AG08395 (cell line): ENCODE data around the gene GRID2.
A peak's percentile ranks its signal among the peaks of the same experiment; 100 is the strongest.

Experiments used
- DNase-seq: peaks from one replicate; pipeline ENCODE4 v3.0.0; 2012; ENCODE audit warnings: mixed read lengths, low spot score

Gene GRID2

DNA sequence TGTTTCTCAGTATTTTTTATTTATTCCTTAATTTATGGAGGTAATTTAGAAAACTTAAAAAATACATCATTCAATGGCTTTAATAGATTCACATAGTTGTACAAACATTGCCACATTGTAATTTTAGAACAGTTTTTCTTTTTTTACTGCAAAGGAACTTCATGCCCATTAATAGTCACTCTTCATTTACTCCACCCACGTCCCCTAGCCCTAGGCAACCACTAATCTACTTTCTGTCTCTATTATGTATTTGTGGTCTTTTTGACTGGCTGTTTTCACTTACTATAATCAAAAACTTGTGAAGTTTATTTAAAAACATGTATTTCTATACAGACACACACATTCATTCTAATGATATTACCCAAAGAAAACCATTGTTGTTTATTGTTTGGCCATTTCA lies 664.8 kb downstream of the GRID2 start:
- no peak for DNase-seq

DNA sequence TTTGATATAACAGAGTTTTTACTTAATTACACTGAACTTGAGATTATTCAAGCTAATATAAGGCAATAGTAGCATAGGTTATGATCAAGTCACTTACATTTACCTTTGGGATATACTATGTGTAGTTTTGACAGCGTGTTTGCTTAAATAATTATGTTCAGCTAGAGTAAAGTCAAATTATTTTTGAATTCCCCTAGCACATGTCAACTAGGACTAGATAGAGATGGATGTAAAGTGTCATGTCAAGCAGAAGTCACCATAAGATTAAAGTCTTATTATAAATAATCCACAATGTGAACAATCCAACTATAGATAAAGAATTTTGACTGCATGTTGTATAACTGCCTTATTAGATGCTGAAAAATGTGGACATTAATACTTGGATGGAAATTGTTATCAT lies 665.2 kb downstream of the GRID2 start:
- DNase-seq = no peak

DNA sequence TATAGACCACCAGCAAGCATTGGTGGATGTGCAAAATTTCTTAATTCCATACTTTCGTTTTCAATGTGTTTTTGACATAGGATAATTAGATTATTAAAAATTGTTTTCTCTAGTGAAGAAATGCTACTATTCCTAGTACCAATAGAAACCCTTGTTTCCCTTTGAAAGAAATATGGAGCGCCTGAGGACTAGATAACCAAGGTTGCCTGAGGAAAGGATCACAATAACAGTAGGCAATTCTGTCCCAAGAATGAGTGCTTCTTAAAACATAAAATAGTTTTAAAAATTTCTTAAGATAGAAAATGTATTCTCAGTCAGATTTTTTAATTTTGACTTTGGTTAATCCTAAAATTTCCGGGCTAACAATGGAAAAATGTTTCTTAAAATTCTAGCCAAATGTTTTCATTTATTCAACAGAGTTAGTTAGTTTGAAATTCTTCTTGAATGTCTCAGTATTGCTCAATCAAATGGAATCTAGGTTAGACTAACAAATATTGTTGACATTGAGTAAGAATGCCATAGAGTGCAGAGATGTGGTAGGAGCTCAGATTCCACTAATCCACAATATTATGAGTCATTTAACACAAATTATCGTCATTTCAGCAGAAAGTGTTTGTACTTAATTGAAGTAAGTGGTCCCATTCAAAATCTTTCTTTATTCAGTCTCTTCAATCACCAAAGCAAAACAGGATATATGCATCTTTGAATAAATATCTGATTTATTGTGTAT lies 666.0 kb downstream of the GRID2 start:
- peak; percentile 76 for DNase-seq

DNA sequence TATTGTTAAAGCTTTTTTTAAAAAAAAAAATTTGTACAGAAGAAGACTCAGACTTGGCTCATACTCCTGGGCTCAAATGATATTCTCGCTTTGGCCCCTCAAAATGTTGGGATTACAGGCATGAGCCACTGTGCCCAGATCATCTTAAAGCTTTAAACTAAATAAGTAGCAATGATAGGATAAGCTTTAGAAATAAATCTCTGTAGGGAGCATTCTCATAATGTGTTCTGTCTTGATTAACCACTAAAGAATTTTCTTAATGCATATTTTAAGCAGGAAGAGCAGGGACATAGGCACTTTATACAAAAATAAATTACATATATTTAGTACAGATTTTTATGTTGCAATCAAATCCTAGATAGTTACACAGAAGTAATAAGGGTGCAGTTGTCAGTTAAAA lies 667.2 kb downstream of the GRID2 start:
- DNase-seq = no peak

DNA sequence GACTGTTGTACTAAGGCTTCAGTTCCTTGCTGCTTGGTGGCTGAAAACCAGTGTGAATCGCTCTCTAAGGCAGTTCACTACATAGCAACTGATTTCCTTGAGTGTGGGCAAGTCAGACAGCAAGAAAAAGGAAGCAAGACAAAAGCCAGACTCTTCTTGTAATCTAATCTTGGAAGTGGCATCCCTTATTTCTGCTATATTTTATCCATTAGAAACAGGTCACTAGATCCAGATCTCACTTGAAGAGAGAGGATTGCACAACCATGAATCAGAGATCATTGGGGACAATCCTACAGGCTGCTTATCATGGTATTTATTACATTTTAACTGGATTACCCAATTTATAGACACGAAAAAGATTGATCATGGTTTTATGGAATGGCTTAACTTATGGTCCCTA lies 684.5 kb downstream of the GRID2 start:
- DNase-seq = no peak

DNA sequence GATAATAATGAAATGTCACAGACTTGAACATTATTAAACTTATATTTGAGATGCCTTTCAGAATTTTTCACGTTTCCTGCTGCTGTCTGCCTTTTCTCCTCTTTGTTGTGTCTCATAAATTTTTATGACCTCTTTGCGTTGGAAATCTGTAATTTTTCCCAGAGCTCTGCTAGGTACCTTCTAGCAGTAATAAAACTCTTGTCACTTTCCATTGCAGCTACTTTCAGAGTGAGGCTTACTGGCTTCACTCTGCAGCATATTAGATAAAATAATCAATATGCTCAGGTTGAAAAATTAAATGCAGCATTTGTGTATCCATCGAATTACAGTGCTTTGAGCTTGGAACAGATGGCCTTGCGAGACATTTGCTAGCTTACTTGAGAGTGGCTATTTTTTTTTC lies 689.0 kb downstream of the GRID2 start:
- no peak for DNase-seq

DNA sequence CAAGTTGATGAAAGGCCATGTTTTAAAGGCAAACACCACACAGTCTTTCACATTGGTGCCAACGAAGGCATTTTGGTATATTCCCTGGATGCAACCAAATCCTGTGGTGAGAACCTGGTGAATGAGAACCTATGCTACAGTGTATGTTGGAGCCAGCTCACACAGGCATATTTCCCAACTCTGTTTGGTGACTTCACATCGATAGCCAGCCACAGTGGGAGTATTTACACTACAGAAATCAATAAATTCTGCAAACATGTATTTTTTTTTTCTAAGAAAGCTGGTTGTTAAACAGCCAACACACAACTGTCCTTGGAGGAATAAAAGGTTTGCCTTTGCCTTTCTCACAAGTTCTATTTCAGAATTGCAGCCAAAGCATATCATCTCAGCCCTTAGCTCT lies 691.0 kb downstream of the GRID2 start:
- no peak for DNase-seq

DNA sequence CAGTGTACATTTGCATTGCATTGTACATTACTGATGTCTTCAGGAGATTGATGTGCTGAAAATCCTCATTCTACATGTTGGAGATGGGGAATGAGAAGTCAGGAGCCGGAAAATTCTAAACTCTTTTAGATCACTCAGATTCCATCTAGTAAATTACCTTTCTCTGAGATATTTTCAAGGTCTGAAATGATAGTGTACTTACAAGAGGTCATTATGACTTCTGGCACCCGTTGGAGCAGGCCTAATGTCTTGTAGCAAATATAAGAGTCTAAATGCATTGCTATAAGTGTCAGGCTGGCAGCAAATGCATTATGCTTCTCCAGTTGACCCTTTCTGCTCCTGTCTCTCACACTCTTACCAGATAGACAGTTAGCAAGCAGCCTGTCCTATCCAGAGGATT lies 692.8 kb downstream of the GRID2 start:
- no peak for DNase-seq

DNA sequence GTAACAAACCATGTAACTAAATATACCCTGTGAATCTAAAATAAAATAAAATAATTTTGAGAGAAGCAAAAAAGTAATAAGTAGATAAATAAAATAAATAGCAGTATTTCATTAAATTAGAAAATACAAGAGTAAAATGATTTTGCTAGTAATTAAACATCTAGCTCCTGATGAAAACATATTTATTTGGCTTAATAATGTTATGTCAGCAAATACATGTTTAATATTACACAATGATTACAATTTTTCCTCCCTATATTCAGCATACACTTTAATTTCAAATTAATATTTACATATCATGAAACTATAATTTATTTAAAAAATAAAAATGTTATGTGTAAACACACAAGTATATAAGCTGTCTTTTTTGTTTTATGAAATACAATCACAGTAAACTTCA lies 697.1 kb downstream of the GRID2 start:
- no peak for DNase-seq

DNA sequence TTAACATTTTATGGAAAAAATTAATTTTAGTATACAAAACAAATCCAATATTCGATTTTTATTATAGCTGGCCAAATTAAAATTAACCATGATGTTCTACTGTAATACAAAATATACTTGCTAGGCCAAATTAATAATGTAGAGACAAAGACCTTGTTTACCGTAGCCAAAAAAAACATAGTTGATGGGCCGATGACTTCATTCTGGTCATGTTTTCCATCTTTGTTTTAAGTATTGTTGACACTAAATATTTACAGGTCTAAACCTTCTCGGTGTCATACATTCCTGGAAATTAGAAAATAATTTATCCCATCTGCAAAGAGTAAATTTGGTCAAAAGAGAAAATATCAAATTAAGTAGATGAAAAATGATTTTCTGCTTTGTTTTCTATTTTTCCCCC lies 698.5 kb downstream of the GRID2 start:
- no peak for DNase-seq

DNA sequence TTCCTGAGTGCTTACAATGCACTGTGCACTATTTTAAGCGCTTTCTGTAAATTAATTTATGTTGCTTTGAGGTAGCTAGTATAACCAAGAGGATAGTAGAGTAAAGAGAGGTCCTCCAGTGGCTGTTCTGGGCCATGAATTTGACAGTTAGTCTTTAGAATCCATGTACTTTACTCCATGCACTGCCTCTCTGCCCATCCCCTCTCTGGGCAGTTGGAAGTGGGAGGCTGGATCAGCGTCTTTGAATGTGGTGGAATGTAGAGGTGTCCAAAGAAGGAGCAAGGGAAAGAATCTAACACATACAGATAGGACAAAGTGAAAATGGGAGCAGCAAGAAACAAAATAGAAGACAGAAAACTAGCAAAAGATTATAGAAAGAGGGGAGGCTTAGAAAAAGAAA lies 712.6 kb downstream of the GRID2 start:
- no peak for DNase-seq

DNA sequence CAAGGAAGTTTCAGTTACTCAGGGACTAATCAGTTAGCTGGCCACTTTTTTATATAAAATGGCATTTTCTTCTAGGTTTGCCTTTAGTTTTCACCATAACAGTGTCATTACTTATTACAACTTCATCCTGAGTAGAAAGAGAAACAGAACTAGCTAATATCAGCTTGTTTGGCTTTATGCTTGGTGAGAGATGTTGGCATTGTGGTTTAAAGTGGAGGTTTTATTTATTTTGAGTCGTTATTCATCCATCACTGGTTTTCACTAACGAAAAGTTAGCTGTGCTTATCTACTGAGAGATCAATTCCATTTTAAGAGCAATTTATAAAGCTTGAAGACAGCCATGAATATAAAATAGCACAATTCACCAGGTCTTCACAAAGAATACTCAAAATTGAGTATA lies 714.5 kb downstream of the GRID2 start:
- no peak for DNase-seq

DNA sequence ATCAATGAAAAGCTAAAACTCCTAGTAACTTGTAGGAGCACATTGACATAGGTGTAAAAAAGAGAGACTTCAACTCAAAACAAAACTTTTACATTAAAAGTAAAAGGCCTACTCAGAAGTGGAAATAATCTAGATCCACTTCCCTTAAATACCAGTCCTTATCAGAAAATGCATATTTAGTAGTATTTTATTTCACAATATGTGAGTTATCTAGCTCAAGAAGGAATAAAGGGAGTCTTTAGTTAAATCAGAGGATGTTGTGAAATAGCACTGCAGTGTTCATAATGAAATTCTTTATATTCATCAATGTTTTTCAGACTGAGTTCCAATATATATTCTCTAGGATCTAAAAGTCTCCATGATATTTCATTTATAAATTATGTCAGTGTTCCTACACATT lies 715.0 kb downstream of the GRID2 start:
- DNase-seq = no peak

DNA sequence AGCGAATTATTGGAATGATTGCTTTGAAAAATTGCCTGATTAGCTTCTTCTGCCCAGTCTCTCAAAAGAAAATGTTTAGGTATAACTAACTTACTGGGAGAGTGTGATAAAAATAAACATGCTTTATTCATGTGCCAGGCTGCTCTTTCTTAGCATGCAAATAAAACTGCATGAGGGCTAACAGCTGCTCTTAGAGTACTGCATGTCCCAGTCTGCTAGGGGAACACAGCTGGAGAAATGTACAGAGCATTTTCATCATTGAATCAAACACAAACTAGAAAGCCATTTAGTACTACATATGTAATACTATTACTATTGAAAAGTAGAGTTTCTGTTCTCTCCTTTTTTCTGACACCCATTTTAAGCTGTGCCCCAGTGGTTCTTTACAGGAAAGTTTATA lies 726.0 kb downstream of the GRID2 start:
- DNase-seq = no peak

DNA sequence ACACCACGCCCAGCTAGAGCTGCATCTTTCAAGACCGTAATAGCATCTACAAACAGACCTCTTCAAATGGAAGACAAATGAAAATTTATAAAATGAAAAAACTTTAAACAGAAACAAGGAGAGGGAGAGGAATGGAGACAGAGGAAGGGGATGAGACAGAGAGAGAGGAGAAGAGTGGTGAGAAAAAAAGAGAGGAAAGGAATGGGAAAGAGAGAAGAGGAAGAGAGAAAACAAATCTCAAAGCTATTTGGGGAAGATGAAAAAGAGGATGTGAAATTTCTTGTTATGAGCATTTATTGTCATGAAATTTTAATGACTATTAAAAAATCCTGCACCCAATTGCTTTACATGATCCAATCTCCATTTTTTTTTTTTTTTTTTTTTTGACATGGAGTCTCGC lies 726.9 kb downstream of the GRID2 start:
- no peak for DNase-seq

DNA sequence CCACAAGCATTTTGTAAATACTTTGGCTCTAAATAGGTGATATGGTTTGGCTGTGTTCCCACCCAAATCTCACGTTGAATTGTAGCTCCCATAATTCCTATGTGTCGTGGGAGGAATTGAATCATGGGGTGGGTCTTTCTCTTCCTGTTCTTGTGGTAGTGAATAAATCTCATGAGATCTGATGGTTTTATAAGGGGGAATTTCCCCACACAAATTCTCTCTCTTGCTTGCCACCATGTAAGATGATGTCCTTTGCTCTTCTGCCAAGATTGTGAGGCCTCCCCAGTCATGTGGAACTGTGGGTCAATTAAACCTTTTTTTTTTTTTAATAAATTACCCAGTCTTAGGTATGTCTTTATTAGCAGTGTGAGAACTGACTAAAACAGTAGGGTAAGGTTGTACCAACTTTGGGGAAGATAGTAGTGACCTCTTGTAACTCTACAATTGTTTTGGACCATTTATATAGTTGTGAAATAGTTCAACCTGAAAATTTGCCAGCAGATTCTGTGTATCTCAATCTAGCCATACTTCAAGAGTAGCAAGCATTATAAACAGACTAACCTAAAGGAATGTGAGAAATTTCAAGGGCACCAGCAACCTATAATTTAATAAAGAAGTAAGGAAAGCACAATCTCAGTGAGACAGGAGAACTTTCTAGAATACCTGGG lies 727.8 kb downstream of the GRID2 start:
- DNase-seq = no peak

DNA sequence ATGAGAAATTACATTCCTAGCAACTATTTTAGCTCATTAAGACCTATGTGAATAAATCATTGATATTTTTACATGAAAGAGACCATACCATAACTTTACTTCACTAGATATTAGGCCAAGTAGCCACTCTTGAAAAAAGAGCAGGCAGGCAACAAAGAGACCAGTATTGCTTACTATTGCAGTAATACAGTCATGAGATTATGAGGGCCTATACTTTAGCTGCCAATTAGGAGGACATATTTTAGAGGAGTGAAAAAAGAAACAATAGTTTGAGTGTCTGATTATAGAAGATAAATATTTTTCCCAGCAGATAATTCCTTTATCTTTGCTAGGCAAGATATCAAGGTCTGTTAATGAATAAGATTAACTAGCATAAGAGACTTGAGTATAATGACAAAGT lies 739.0 kb downstream of the GRID2 start:
- no peak for DNase-seq

DNA sequence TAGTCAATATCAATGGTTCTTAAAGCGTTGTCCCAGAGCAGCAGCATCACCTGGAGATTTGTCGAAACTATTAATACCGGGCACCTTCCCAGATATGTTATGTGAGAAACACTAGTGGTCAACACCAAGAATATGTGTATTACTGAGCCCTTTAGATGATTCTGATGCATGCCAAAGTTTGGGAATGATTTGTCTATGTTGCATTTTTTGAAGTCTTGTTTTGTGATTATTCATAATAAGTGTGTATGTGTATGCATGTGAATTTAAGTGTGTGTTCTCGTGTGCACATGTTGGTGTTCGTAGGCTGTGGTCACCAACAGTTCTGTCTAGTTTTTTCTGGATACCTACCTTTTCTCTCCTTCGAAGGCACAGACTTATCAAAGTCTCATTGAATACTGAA lies 749.4 kb downstream of the GRID2 start:
- DNase-seq = no peak

DNA sequence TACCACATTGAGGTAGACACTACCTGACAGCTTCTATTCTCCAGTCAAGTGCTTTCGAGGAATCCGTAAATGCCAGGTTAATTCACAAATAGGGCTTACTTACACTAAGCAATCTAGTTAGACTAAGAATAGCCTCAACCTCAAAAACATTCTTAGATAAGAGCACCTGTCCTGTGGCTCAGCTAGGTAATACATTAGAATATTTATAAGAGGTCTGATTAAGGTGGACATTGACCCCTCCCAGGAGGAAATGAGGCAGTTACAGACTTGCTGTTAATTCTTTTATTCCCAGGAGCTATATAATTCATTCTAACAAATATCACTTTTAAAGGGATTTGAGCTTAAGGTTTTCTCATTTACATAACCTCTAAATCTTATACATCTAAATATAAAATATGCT lies 758.1 kb downstream of the GRID2 start:
- DNase-seq = no peak

DNA sequence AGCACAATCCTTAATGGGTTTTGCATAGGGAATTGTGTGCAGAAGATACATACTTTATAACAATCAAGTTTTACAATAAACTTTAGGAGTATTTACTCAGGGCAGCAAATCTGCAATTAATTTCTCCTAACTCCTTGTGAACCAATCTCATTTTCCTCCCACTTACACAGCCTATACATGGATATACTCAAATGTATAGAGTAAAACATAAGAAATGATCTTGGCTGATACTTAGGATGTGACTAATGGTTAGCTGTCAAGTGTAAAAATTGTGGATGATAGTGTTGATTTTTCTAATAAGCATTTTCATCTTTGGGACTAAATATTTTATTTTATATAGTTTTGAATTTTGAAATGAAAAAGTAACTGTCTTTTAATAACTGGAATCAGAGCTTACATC lies 759.6 kb downstream of the GRID2 start:
- DNase-seq = no peak

DNA sequence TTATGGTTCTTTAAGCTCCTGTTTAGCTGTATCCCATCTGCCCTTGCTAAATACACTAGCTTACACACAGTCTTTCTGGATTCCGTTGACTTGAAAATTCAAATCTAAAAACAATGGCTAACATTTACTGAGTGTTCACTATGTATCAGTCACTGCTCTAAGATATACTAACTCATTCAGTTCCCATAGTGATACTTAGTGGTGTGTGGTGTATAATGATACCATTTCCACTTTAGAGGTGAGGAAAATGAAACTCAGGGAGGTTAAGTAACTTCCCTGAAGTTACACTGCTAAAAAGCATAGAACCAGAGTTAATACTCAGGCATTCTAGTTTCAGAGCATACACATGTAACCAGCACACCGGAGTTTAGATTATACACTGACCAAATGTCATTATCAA lies 762.0 kb downstream of the GRID2 start:
- DNase-seq = no peak

DNA sequence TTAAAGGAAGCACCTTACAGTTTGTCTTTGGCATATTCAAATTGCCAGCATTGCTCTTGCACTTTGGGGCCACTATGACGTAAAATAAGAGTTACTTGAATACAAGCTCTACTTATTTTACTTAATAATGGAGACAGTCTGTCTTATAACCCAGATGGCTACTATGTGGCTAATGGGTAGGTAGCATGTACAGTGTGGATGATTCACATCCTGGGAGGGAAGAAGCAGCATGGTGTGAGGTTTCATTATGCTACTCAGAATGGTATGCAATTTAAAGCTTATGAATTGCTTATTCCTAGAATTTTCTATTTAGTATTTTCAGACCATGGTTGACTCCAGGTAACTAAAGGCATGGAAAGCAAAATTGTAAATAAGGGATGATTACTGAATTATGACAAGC lies 763.0 kb downstream of the GRID2 start:
- DNase-seq = no peak

DNA sequence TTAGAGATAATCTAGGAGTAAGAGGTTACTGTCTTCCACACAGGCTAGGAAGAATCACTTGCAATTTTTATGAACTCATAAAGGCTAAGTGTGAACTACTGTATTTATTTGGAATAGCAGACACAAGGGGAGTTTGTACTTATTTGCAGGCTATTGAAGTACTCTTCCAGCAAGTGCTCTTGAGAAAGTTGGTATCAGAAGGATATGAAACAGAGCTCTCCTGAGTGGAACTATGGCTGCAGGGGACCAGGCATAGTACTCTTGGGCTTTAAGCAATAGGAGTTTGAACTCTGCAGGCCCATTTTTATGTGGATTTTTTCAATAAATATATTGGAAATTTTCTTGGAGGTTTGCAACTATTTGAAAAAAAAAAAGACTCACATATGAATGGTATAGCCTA lies 768.5 kb downstream of the GRID2 start:
- no peak for DNase-seq

DNA sequence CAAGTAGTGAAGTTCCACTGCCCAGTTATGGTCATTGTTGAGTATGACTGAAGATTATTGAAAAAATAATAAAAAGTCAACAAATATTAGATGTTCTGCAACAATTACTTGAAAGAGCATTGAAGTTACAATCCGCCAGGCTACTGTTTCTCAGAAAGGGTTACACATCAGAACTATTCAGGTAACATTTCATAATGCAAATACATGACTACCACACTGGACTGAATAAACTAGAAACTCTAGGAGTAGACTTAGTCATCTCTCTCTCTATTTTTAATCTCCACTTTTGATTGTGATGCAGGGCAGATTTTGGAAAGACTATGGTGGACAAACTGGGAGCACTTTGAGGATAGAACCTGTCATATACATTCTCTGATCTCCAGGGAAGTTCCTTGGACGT lies 776.5 kb downstream of the GRID2 start:
- DNase-seq = no peak
